HL-60 (cell line): ENCODE measurements around the gene GRAMD4.

ENCODE experiments used
- DNase-seq, 2 experiments: peaks; one replicate each; pipeline ENCODE4 v3.0.0-alpha.2; 2010 to 2020; ENCODE audit warnings: low read depth in 1 of 2, low spot score in 1 of 2
- H3K27ac ChIP-seq: fragments of 250-450 bp; sonication (Bioruptor Pico); replicated peaks from 2 replicates; pipeline ENCODE4 v1.5.1; 2020; ENCODE audit warnings: mild to moderate bottlenecking, moderate library complexity
- H3K27me3 ChIP-seq: fragments of 250-450 bp; sonication (Bioruptor Pico); 2 replicates; pipeline ENCODE4 v1.5.1; 2021; ENCODE audit warnings: mild to moderate bottlenecking, moderate library complexity; ENCODE audit not compliant: insufficient read depth, poor library complexity, severe bottlenecking
- H3K4me3 ChIP-seq: replicated peaks from 2 replicates; pipeline ENCODE4 v1.5.1; 2011; ENCODE audit warnings: mild to moderate bottlenecking, control low read depth, low read length; ENCODE audit not compliant: insufficient read depth
- GABPA ChIP-seq: IDR thresholded peaks from 2 replicates; pipeline ENCODE4 v1.6.1; 2012; ENCODE audit warnings: low read depth
- POLR2AphosphoS5 ChIP-seq: IDR thresholded peaks from 2 replicates; pipeline ENCODE4 v1.6.1; 2012; ENCODE audit warnings: low read depth
- SPI1 ChIP-seq: IDR thresholded peaks from 2 replicates; pipeline ENCODE4 v1.6.1; 2012; ENCODE audit warnings: low read depth, mild to moderate bottlenecking, borderline replicate concordance
- TF ChIP-seq, protein P1 (sequence below): IDR thresholded peaks from 2 replicates; pipeline ENCODE4 v1.6.1; 2012; ENCODE audit warnings: low read depth; ENCODE audit not compliant: insufficient replicate concordance
- TF ChIP-seq, protein P2 (sequence below): IDR thresholded peaks from one replicate; pipeline ENCODE4 v1.5.1; 2011; ENCODE audit warnings: low read length, control low read depth, inconsistent platforms; ENCODE audit not compliant: insufficient read depth

The GRAMD4 gene

DNA sequence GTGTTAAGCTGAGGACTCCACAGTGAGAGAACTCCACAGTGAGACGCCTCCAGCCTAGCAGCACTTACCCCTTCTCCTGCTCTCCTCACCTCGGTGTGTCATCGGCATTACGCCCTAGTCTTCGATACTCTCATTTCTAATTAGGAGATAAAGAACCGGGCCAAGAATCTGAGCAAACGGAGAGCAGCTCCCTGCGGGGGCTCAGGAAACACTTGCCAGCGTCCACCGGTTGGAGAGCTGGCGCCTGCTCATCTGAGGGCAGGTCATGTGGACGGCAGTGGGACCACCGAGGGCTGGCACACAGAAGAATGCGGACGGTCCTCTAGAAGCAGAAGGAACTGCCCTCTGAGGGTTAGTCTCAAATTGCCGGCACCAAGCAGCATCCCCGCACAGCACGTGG, 104.9 kb downstream of the GRAMD4 start:
- DNase-seq, result no peak
- Histone ChIP-seq H3K27ac (no peak overlapping the region), H3K27me3 (no peaks in the 10 kb centered on the region), H3K4me3 (no peak overlapping the region)
- TF ChIP-seq SPI1 (no peak), GABPA (no peak), POLR2AphosphoS5 (no peak)
- TF ChIP-seq, protein P1, sequence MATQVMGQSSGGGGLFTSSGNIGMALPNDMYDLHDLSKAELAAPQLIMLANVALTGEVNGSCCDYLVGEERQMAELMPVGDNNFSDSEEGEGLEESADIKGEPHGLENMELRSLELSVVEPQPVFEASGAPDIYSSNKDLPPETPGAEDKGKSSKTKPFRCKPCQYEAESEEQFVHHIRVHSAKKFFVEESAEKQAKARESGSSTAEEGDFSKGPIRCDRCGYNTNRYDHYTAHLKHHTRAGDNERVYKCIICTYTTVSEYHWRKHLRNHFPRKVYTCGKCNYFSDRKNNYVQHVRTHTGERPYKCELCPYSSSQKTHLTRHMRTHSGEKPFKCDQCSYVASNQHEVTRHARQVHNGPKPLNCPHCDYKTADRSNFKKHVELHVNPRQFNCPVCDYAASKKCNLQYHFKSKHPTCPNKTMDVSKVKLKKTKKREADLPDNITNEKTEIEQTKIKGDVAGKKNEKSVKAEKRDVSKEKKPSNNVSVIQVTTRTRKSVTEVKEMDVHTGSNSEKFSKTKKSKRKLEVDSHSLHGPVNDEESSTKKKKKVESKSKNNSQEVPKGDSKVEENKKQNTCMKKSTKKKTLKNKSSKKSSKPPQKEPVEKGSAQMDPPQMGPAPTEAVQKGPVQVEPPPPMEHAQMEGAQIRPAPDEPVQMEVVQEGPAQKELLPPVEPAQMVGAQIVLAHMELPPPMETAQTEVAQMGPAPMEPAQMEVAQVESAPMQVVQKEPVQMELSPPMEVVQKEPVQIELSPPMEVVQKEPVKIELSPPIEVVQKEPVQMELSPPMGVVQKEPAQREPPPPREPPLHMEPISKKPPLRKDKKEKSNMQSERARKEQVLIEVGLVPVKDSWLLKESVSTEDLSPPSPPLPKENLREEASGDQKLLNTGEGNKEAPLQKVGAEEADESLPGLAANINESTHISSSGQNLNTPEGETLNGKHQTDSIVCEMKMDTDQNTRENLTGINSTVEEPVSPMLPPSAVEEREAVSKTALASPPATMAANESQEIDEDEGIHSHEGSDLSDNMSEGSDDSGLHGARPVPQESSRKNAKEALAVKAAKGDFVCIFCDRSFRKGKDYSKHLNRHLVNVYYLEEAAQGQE, result no peak
- TF ChIP-seq, protein P2, sequence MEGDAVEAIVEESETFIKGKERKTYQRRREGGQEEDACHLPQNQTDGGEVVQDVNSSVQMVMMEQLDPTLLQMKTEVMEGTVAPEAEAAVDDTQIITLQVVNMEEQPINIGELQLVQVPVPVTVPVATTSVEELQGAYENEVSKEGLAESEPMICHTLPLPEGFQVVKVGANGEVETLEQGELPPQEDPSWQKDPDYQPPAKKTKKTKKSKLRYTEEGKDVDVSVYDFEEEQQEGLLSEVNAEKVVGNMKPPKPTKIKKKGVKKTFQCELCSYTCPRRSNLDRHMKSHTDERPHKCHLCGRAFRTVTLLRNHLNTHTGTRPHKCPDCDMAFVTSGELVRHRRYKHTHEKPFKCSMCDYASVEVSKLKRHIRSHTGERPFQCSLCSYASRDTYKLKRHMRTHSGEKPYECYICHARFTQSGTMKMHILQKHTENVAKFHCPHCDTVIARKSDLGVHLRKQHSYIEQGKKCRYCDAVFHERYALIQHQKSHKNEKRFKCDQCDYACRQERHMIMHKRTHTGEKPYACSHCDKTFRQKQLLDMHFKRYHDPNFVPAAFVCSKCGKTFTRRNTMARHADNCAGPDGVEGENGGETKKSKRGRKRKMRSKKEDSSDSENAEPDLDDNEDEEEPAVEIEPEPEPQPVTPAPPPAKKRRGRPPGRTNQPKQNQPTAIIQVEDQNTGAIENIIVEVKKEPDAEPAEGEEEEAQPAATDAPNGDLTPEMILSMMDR, result no peak

DNA sequence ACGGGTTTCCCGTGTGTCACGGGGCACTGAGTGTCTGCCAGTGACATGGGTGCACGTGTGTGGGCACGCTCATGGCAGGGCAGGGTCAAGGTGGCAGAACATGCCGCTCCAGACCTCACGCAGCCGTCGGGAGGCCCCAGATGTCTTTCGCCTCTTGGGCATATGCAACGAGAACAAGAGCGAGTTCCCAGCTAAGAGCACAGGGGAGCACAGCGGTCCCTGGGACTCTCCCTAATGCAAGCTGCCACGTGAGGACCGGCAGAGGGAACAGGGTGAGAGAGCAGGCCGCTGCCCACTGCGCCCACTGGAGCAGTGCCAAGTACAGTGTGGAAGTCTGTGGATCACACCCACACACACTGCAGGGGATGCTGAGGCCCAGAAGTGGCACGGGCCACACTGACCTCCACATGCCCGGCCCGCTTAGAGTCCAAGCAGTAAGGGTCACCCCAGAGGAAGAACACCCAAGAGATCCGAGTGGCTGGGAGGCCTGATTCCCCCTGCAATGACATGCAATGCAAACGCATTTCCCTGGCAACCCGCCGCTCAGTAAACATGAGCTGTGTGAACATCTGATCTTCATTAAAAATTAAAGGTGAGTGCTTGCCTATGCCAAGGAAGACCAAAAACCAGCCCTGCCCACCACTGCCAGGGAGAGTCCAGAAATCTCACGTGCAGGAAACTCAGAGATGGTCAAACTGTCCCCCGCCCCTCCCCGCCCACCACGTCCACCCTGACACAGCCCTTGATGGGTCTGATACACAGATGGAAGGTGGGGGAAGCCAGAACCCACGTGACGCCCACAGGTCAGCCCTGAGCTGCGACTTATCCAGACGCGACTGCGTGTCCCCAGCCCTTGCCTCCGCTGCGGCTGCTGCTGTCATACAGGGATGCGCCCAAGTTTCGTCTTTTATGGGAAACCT, 106.1 kb downstream of the GRAMD4 start:
- no peak for TF ChIP-seq SPI1
- TF ChIP-seq, protein P2, result no peak
- TF ChIP-seq GABPA, result no peak
- TF ChIP-seq, protein P1, result no peak
- TF ChIP-seq POLR2AphosphoS5, result no peak
- DNase-seq, result no peak
- Histone ChIP-seq H3K27ac (no peak overlapping the region), H3K4me3 (no peak overlapping the region), H3K27me3 (no peaks in the 10 kb centered on the region)

DNA sequence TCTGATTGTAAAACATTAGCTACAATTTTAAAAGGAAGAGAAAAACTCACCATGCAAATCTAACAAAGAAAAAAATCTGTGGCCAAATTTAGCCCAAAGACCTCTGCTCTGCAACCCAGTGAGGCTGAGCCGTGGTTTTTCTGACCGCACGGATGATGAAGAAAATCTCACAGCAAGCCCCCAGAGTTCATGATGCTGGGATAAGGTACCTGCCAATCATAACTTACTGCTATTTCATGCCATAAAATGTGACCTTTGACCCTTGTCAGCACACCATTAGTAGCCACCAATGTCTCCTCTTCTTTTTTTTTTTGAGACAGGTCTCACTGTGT, 106.8 kb downstream of the GRAMD4 start:
- Histone ChIP-seq H3K27me3 (no peaks in the 10 kb centered on the region), H3K27ac (no peak overlapping the region), H3K4me3 (no peak overlapping the region)
- TF ChIP-seq, protein P1, result no peak
- no peak for TF ChIP-seq SPI1
- TF ChIP-seq POLR2AphosphoS5, result no peak
- TF ChIP-seq, protein P2, result no peak
- TF ChIP-seq GABPA, result no peak
- no peak for DNase-seq
